Hepatocyte (in vitro differentiated cells): ENCODE measurements around the gene TM9SF1.

Source experiments
- EZH2 ChIP-seq: fragments of 200-600 bp; sonication (generic); IDR thresholded peaks from 2 replicates; pipeline ENCODE4 v1.6.1; 2016; ENCODE audit warnings: antibody characterized with exemption, mild to moderate bottlenecking, borderline replicate concordance
- EZH2phosphoT487 ChIP-seq: fragments of 200-600 bp; sonication (generic); IDR thresholded peaks from one replicate; pipeline ENCODE4 v1.6.1; 2018; ENCODE audit warnings: antibody characterized with exemption, mild to moderate bottlenecking, low read depth, moderate library complexity; ENCODE audit not compliant: unreplicated experiment, severe bottlenecking
- TF ChIP-seq, protein P1 (sequence below): fragments of 200-600 bp; sonication (generic); IDR thresholded peaks from 2 replicates; pipeline ENCODE4 v1.5.1; 2016; ENCODE audit warnings: antibody characterized with exemption, mild to moderate bottlenecking; ENCODE audit not compliant: poor library complexity

DNA sequence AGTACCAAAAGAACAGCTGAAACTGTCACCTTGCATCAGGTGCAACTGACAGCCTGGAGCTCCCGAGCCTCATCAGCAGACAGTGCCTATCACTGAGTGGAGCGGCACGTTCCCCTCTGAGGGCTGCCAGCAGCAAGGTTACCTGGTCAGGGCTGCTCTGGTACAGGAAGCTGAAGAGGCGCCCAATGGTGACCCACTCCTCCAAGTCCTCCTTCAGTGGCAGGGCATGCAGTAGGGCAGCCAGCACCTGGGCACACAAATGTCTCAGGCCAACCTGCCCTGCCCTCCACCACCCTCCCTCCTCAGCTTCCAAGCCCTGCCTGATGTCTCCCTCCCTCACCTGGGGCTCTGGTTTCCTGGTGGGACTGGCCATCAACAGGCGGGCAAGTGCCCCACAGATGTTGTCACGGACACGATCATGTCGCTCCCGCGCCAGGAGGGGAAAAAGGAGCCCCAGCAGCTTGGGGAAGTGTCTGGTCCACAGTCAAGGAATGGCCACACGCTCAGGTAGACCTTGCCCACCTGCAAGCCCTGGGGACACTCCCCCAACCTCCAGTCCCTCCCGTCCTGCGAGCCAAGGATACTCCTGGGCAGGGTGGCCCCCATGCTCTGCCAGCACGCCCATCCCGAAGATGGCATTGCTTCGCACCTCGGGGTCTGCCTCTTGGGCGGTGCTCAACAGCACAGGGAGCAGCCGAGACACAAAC lies 13.7 kb downstream of the TM9SF1 start:
- no peak for TF ChIP-seq EZH2phosphoT487
- TF ChIP-seq, protein P1, sequence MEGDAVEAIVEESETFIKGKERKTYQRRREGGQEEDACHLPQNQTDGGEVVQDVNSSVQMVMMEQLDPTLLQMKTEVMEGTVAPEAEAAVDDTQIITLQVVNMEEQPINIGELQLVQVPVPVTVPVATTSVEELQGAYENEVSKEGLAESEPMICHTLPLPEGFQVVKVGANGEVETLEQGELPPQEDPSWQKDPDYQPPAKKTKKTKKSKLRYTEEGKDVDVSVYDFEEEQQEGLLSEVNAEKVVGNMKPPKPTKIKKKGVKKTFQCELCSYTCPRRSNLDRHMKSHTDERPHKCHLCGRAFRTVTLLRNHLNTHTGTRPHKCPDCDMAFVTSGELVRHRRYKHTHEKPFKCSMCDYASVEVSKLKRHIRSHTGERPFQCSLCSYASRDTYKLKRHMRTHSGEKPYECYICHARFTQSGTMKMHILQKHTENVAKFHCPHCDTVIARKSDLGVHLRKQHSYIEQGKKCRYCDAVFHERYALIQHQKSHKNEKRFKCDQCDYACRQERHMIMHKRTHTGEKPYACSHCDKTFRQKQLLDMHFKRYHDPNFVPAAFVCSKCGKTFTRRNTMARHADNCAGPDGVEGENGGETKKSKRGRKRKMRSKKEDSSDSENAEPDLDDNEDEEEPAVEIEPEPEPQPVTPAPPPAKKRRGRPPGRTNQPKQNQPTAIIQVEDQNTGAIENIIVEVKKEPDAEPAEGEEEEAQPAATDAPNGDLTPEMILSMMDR: no peak
- no peak for TF ChIP-seq EZH2
